Tibial nerve (tissue), 4 donors: Measurements from ENCODE around the gene TTC28.

Experiments used
- EP300 ChIP-seq, 2 donors: sonication (generic); formaldehyde crosslinking; IDR thresholded peaks; one replicate each; pipeline ENCODE4 v1.6.1; 2017; ENCODE audit warnings: antibody characterized with exemption in 2 of 2, mild to moderate bottlenecking in 1 of 2
- POLR2A ChIP-seq, 2 donors: fragments of 450-650 bp; IDR thresholded peaks; one replicate each; pipeline ENCODE4 v1.6.1; 2017; ENCODE audit warnings: antibody characterized with exemption in 2 of 2, mild to moderate bottlenecking in 2 of 2, moderate library complexity in 2 of 2
- TF ChIP-seq, protein P1 (sequence below), 5 experiments: fragments of 200-600 bp in 3 of 5; fragments of 450-650 bp in 2 of 5; sonication (generic) in 3 of 5; IDR thresholded peaks; one replicate each; pipeline ENCODE4 v1.5.1; 2016 to 2019; ENCODE audit warnings: antibody characterized with exemption in 5 of 5, mild to moderate bottlenecking in 3 of 5, moderate library complexity in 2 of 5

DNA sequence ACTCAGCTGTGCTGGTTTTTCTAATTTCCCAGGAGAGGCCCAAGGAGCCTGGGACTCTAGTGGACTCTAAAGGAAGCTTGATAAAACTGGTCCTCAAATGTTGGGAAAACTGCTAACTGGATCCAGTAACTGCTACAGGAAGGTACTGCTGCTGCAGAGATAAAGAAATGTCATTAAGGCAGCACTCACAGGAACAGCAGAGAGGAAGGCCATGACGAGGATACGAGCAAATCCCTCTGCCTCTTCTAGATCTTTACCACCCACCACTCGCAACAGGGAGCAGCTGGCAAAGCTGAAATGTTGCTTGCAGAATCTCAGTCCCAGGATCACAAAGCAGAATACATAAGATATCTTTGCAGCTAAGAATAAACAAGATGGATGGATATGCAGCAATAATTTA is 23.5 kb downstream of the TTC28 start:
- TF ChIP-seq, protein P1, sequence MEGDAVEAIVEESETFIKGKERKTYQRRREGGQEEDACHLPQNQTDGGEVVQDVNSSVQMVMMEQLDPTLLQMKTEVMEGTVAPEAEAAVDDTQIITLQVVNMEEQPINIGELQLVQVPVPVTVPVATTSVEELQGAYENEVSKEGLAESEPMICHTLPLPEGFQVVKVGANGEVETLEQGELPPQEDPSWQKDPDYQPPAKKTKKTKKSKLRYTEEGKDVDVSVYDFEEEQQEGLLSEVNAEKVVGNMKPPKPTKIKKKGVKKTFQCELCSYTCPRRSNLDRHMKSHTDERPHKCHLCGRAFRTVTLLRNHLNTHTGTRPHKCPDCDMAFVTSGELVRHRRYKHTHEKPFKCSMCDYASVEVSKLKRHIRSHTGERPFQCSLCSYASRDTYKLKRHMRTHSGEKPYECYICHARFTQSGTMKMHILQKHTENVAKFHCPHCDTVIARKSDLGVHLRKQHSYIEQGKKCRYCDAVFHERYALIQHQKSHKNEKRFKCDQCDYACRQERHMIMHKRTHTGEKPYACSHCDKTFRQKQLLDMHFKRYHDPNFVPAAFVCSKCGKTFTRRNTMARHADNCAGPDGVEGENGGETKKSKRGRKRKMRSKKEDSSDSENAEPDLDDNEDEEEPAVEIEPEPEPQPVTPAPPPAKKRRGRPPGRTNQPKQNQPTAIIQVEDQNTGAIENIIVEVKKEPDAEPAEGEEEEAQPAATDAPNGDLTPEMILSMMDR (IDR thresholded peaks at IDR 0.05): no peak
- TF ChIP-seq EP300 (IDR thresholded peaks at IDR 0.05) (no peak), POLR2A (IDR thresholded peaks at IDR 0.05) (no peak)
